HUES64 (cell line): ENCODE measurements around the gene RECK.
A peak's percentile ranks its signal among the peaks of the same experiment; 100 is the strongest.

Source experiments
- H3K27ac ChIP-seq: 2 replicates; pipeline ENCODE4 v1.7.0; 2013; ENCODE audit warnings: low read depth, low read length, inconsistent platforms
- H3K27me3 ChIP-seq: 2 replicates; pipeline ENCODE4 v1.6.1; 2013; ENCODE audit warnings: mild to moderate bottlenecking, low read length; ENCODE audit not compliant: insufficient read depth
- H3K36me3 ChIP-seq: 2 replicates; pipeline ENCODE4 v1.6.1; 2013; ENCODE audit warnings: mild to moderate bottlenecking, low read length; ENCODE audit not compliant: insufficient read depth
- H3K4me1 ChIP-seq: 2 replicates; pipeline ENCODE4 v1.6.1; 2013; ENCODE audit warnings: mild to moderate bottlenecking, low read length, moderate library complexity; ENCODE audit not compliant: insufficient read depth
- H3K4me3 ChIP-seq: 2 replicates; pipeline ENCODE4 v1.5.1; 2013; ENCODE audit warnings: mild to moderate bottlenecking, low read length, moderate library complexity
- H3K9ac ChIP-seq: 2 replicates; pipeline ENCODE4 v1.6.1; 2013; ENCODE audit warnings: mild to moderate bottlenecking, low read depth, low read length
- H3K9me3 ChIP-seq: 2 replicates; pipeline ENCODE4 v1.6.1; 2013; ENCODE audit warnings: low read depth, low read length; ENCODE audit not compliant: insufficient read depth
- WGBS: fragments of 150-250, 120-280 bp; methylation state at CpG from one replicate; pipeline ENCODE4 v1.1.7; 2013; ENCODE audit warnings: missing lambda C conversion rate; 5-methylcytosine and 5-hydroxymethylcytosine counted together

The RECK gene

DNA sequence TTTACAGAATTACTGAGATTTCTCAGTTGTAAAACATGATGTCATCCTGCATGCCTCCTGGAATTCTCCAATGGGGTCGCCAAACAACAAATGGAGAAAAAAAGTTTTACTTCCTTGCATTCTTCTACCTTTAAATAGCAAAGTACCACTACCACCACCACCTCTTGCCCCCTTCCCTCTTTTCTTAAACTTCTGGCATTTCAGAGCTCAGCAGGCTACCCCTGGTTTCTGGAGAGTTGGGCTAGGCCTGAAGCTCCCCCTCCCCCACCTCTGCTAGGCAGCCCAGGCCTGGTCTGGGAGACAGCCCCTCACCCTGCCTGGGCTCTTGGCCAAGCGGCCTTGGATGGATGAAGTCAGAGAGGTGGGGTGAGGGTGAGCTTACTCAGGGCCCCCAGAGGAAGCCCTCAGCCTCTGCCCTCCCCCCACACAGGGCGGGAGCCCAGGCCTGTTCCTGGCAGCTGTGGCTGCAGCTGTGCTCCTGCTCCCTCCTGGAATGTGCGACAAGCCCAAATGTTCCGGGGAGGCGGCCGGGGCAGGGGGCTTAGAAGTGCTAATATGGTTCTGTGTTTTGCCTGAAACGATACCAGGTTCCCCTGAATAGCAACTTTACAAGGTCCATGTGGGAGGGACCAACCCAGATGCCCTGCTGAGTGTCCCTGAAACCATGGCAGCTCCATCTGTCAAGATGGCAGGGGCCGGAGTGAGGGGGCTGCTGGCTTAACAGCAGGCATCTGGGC, 126.5 kb downstream of the RECK start:
- Histone ChIP-seq H3K9me3 (no peaks in the 10 kb centered on the region), H3K4me3 (0 out of 2 replicates have a peak overlapping the region, but pooled peaks have one; percentile 1), H3K9ac (peak overlapping the region; percentile 11), H3K27me3 (no peaks in the 10 kb centered on the region), H3K36me3 (no peaks in the 10 kb centered on the region), H3K4me1 (peaks cover 27% of the 10 kb centered on the region), H3K27ac (peak overlapping the region; percentile 74)
- WGBS, result 12% methylated on average over 8 of the region's 9 CpGs

DNA sequence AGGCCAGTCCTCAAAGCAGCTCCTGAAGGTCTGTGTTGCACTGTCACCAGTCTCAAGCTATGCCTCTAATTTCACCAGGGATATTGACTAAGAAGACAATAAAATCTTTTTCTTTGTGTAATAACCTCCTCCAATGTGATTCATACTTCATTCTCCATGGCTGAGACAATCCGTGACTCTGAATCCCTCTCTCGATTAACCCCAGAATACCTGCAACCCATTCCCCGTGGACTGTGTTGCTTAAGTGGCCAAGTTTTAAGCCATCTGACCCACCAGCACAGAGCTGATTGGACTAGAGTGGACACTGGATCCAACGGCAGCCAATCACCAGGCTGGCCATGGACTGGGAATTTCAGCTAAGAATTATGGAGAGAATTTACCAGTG, 127.1 kb downstream of the RECK start:
- 0 out of 2 replicates have a peak overlapping the region, but pooled peaks have one; percentile 1 for H3K4me3 ChIP-seq
- 73% methylated on average over 4 of the region's 4 CpGs for WGBS
- no peaks in the 10 kb centered on the region for H3K27me3 ChIP-seq
- H3K4me1 ChIP-seq, result peaks cover 27% of the 10 kb centered on the region
- H3K9ac ChIP-seq, result peak overlapping the region; percentile 11
- no peaks in the 10 kb centered on the region for H3K36me3 ChIP-seq
- H3K9me3 ChIP-seq, result no peaks in the 10 kb centered on the region
- peak overlapping the region; percentile 74 for H3K27ac ChIP-seq

DNA sequence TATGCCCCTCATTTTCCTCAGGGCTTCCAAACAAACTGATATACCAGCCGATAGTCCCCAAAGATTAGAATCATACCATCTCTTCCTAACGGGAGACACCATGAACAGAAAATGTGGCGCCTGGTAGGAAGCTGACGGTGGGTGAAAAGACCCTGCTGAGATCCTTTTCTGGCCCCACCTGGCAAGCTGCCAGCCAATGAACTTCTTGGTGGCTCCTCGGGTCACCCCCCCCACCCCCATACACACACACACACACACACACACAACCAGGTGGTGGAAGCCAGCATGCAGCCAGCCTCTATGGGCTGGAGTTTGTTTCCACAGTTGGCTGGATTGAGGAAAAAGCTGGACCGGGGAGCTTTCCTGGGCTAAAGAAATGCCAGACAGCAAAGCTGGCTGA, 127.7 kb downstream of the RECK start:
- Histone ChIP-seq H3K9me3 (no peaks in the 10 kb centered on the region), H3K27ac (peak overlapping the region; percentile 74; the same call in 1 of the 2 replicates), H3K9ac (0 out of 2 replicates have a peak overlapping the region, but pooled peaks have one; percentile 19), H3K4me1 (peaks cover 27% of the 10 kb centered on the region), H3K4me3 (no peak overlapping the region), H3K36me3 (no peaks in the 10 kb centered on the region), H3K27me3 (no peaks in the 10 kb centered on the region)
- WGBS, result 90% methylated on average over 6 of the region's 6 CpGs

DNA sequence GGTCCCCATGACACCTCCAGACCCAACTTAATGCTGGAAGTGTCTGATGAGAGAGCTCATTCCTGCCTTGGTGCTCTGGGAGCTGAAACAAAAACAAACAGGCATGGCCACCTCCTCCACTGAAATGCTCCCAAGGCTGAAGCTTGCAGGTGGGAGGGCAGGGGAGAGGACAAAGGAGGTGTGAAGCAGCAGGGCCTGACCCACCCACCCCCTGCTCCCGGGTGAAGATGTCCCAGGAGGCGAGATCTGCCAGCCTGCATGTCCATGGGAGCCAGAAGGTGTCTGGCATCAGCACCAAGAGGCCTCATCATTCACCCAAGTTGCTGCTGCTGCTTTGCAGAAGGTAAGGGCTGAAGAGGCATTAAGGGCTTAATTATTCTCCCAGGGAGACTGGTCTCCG, 128.3 kb downstream of the RECK start:
- Histone ChIP-seq H3K4me1 (peaks cover 27% of the 10 kb centered on the region), H3K4me3 (no peak overlapping the region), H3K27me3 (no peaks in the 10 kb centered on the region), H3K9me3 (no peaks in the 10 kb centered on the region), H3K9ac (no peak overlapping the region), H3K27ac (no peak overlapping the region; the same call in 1 of the 2 replicates), H3K36me3 (no peaks in the 10 kb centered on the region)
- 49% methylated on average over 3 of the region's 3 CpGs for WGBS

DNA sequence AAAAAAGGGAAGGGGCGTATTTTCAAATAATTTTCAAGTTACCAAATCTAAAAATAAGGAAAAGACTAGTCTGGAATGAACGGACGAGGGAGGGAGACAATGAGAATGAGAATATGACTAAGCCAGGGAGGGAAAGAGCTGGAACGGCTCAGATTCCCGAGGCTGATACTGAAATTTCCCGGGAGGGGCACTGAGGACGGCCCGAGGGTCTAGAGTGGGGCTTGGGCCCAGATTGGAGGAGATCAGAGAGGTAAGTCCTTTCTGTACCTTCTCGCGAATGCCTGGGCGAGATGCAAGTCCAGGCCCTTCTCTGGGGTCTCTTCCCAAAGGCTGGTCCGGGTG, 129.1 kb downstream of the RECK start:
- 58% methylated on average over 11 of the region's 12 CpGs for WGBS
- Histone ChIP-seq H3K9me3 (no peaks in the 10 kb centered on the region), H3K27me3 (no peaks in the 10 kb centered on the region), H3K9ac (no peak overlapping the region), H3K4me3 (no peak overlapping the region), H3K27ac (no peak overlapping the region), H3K36me3 (no peaks in the 10 kb centered on the region), H3K4me1 (peaks cover 27% of the 10 kb centered on the region)

DNA sequence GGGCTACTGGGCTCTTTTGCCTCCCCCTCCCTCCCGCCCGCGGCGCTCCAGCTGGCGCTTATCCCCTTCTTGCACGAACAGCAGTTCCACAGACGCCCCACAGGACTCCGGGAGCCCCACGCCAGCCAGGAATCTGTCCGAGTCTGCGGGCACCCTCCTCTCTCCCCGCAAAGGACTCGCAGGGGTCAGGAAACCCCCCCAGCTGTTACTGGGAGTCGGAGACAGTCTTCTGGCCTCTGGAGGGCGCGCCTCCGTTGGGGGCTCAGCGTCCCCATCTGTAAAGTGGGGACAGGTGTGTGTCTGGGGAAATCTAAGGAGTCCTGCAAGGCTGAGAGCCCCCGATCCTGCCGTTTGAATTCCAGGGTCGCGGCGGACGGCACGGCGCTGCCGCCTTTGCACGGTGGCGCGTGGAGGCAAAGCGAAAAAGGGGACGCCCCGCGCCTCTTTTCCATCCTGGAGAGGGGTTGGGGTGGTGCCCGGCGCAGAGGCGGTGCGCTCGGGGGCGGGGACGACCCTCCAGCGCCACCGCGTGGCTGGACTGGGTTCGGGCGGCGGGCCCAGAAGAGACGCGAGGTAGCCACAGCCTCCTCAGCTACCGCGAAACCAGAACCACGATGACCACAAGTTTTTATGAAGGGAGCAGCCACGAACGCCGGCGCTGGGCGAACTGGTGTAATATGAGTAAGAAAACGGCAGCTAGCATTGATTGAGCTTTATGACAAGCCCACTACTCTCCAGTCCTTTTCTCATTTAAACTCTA, 129.6 kb downstream of the RECK start:
- Histone ChIP-seq H3K27me3 (no peaks in the 10 kb centered on the region), H3K4me3 (peak overlapping the region; percentile 56), H3K9ac (no peak overlapping the region; the same call in 1 of the 2 replicates), H3K36me3 (no peaks in the 10 kb centered on the region), H3K27ac (no peak overlapping the region), H3K9me3 (no peaks in the 10 kb centered on the region), H3K4me1 (peaks cover 27% of the 10 kb centered on the region)
- 10% methylated on average over 58 of the region's 58 CpGs for WGBS

DNA sequence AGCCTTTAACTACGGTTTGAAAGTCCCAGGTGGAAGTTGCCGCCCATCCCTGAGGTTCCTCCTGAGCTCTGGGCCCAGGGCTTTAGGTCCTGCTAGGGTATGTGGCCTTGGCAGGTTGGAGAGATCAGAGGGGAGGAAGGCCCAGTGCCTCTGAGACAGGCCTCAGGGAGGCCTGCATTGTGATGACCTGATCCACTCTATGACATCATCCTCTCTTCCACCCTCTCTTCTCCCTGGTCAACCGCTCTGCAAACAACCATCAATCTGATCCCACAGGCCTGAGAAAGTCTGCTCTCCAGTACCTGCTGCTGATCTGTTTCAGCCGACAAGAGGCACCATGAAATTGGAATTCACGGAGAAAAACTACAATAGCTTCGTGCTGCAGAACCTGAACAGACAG, 132.5 kb downstream of the RECK start, which contains the start of gene CCIN:
TSS of gene CCIN (plus strand) at position 223 of the 400 bp plus-strand sequence. CDS start at position 338, 115 bp downstream.
- H3K36me3 ChIP-seq, result no peaks in the 10 kb centered on the region
- no peak within 1 kb of the TSS for H3K27ac ChIP-seq
- WGBS, result 93% methylated on average over 6 of the region's 6 CpGs
- H3K9ac ChIP-seq, result no peak within 1 kb of the TSS
- no peaks in the 10 kb centered on the region for H3K27me3 ChIP-seq
- H3K4me1 ChIP-seq, result peaks cover 7% of the 10 kb centered on the region
- H3K4me3 ChIP-seq, result no peak within 1 kb of the TSS
- H3K9me3 ChIP-seq, result no peaks in the 10 kb centered on the region

GRCh38 chr9:36169708-36170107, 133.0 kb downstream of the RECK start:
- Histone ChIP-seq H3K27me3 (no peaks in the 10 kb centered on the region), H3K9ac (no peak overlapping the region), H3K4me1 (peaks cover 3% of the 10 kb centered on the region), H3K27ac (no peak overlapping the region), H3K36me3 (no peaks in the 10 kb centered on the region), H3K9me3 (no peaks in the 10 kb centered on the region), H3K4me3 (no peak overlapping the region)
- 95% methylated on average over 17 of the region's 17 CpGs for WGBS

- H3K4me3 ChIP-seq, result no peak overlapping the region
- H3K9ac ChIP-seq, result no peak overlapping the region
- H3K9me3 ChIP-seq, result no peaks in the 10 kb centered on the region
- 90% methylated on average over 13 of the region's 13 CpGs for WGBS
- no peaks in the 10 kb centered on the region for H3K36me3 ChIP-seq
- no peak overlapping the region for H3K27ac ChIP-seq
- H3K4me1 ChIP-seq, result no peaks in the 10 kb centered on the region
- H3K27me3 ChIP-seq, result no peaks in the 10 kb centered on the region
Measured at GRCh38 chr9:36170531-36170930, 133.8 kb downstream of the RECK start.

GRCh38 chr9:36173861-36174260, 137.1 kb downstream of the RECK start:
- Histone ChIP-seq H3K36me3 (no peaks in the 10 kb centered on the region), H3K9me3 (no peaks in the 10 kb centered on the region), H3K27me3 (no peaks in the 10 kb centered on the region), H3K27ac (no peak overlapping the region), H3K4me3 (no peak overlapping the region), H3K9ac (no peak overlapping the region), H3K4me1 (no peaks in the 10 kb centered on the region)
- 93% methylated on average over 2 of the region's 2 CpGs for WGBS
